Measurements from ENCODE around the gene SLC6A19. TPM values are rescaled to one million over a fixed set of nuclear protein-coding genes. Genes with fewer than 3 reads are reported as not detected.

The SLC6A19 gene
- total and polyA plus RNA-seq, 2 of the 4 experiments (the other 2 are of a cell fraction) = not detected

- H2AFZ ChIP-seq (replicated peaks; ENCODE audit: low read length, poor library complexity) = no peak overlapping the region
- H2BK15ac ChIP-seq (ENCODE audit: low read depth, low read length) = no peak overlapping the region
- H3K27me3 ChIP-seq (ENCODE audit: control insufficient read depth, insufficient read depth, low read length) = peaks cover 9% of the 10 kb centered on the region; the same call in 1 of the 2 replicates
- DNase-seq (no peak), ATAC-seq (ENCODE audit: low read depth) (no peak)
- H3K4me2 ChIP-seq (ENCODE audit: low read depth, low read length) = no peak overlapping the region
- H3K27ac ChIP-seq (ENCODE audit: insufficient read depth, low read length) = no peak overlapping the region
- 84% methylated on average over 20 of the region's 33 CpGs; no CpG with 5 or more reads in 1 of the 2 experiments for WGBS, 2 experiments (ENCODE audit: extremely low coverage in 2 of 2, insufficient read length in 1 of 2)
- no peak overlapping the region for H3K14ac ChIP-seq (replicated peaks; ENCODE audit: low read depth, low read length)
- intact Hi-C loops (cut with micrococcal nuclease) = loop anchor here (2.0 kb wide), 1 partner anchor 475 kb away; no protein-coding TSS in a partner anchor
- ChIA-PET POLR2A (ENCODE audit: unreplicated experiment) (no interaction called here), CTCF (interaction anchor here (1.7 to 2.3 kb wide), 2 partner anchors 246 to 476 kb away, joined by 4 to 6 read pairs; no protein-coding TSS in a partner anchor)
- no peak overlapping the region for H3K18ac ChIP-seq (ENCODE audit: low read depth, low read length)
- H3K4ac ChIP-seq (ENCODE audit: low read depth, low read length) = no peak overlapping the region
- H2AK5ac ChIP-seq (ENCODE audit: low read depth, low read length) = no peak overlapping the region
- H3K36me3 ChIP-seq (ENCODE audit: control insufficient read depth, insufficient read depth, low read length) = no peaks in the 10 kb centered on the region
- no peaks in the 10 kb centered on the region for H3K9me1 ChIP-seq (ENCODE audit: insufficient read depth, low read length)
- H3K9me3 ChIP-seq (ENCODE audit: control insufficient read depth, insufficient read depth, low read length) = no peaks in the 10 kb centered on the region
- H2BK5ac ChIP-seq (ENCODE audit: low read depth, low read length, poor library complexity, severe bottlenecking) = no peak overlapping the region
- no peak overlapping the region for H2BK120ac ChIP-seq (ENCODE audit: low read depth, low read length)
- BruUV-seq (replicated peaks) = no TSS peak
- no peak overlapping the region for H3K56ac ChIP-seq (ENCODE audit: extremely low read depth, insufficient read depth, low read length)
- H3K4me3 ChIP-seq (ENCODE audit: insufficient read depth, low read depth, low read length) = no peak overlapping the region
- H3K79me1 ChIP-seq (ENCODE audit: low read depth in 1 of 2, low read length in 2 of 2) = no peaks in the 10 kb centered on the region
- in situ Hi-C loops (cut with MboI; ENCODE audit: low sequenced_read_pairs) = loop anchor here (5.0 to 10.0 kb wide), 2 partner anchors 235 to 473 kb away; no protein-coding TSS in a partner anchor
- H3K9ac ChIP-seq (ENCODE audit: low read depth, low read length) = no peak overlapping the region
- H3K23ac ChIP-seq (ENCODE audit: low read depth, low read length) = no peak overlapping the region
- no peak overlapping the region for H4K91ac ChIP-seq (ENCODE audit: insufficient read depth, low read depth, low read length)
- H4K5ac ChIP-seq (ENCODE audit: low read depth, low read length) = no peak overlapping the region
- H2BK20ac ChIP-seq (ENCODE audit: low read depth, low read length) = no peak overlapping the region
- dilution Hi-C loops (cut with HindIII; ENCODE audit: low sequenced_read_pairs, unreplicated experiment) = no loop called here
- TF ChIP-seq CHD1 (IDR thresholded peaks at IDR 0.05; ENCODE audit: low read depth, low read length) (no peak), RAD21 (IDR thresholded peaks at IDR 0.05; ENCODE audit: low read length) (no peak), MAFK (IDR thresholded peaks at IDR 0.05; ENCODE audit: low read depth, low read length) (no peak), FOS (IDR thresholded peaks at IDR 0.05; ENCODE audit: low read depth, low read length) (no peak), POLR2A (IDR thresholded peaks at IDR 0.05; ENCODE audit: low read depth, low read length) (no peak), RFX5 (IDR thresholded peaks at IDR 0.05; ENCODE audit: low read depth, low read length) (no peak), NFE2L2 (IDR thresholded peaks at IDR 0.05; ENCODE audit: low read depth, low read length) (no peak), USF2 (IDR thresholded peaks at IDR 0.05; ENCODE audit: low read depth, low read length) (no peak), CEBPB (IDR thresholded peaks at IDR 0.05; ENCODE audit: low read depth, low read length) (no peak), SMC3 (IDR thresholded peaks at IDR 0.05; ENCODE audit: low read depth, low read length) (no peak), CTCF (conservative IDR thresholded peaks at IDR 0.05; ENCODE audit: low read depth, low read length) (no peak), MAZ (IDR thresholded peaks at IDR 0.05; ENCODE audit: borderline replicate concordance, low read depth, low read length) (no peak), RCOR1 (IDR thresholded peaks at IDR 0.05; ENCODE audit: insufficient replicate concordance, low read length) (no peak)
- 0 out of 2 replicates have a peak, but pooled peaks cover 4% of the 10 kb centered on the region for H4K20me1 ChIP-seq (ENCODE audit: insufficient read depth, low read length)
- no peak overlapping the region for H2AK9ac ChIP-seq (replicated peaks; ENCODE audit: low read depth, low read length, poor library complexity)
- H3K4me1 ChIP-seq (ENCODE audit: control insufficient read depth, insufficient read depth, low read length) = peaks cover 2% of the 10 kb centered on the region; the same call in 1 of the 2 replicates
- no peak overlapping the region for H4K8ac ChIP-seq (ENCODE audit: low read depth in 2 of 2, low read length in 2 of 2)
Observed at GRCh38 chr5:1169211-1170115, 31.9 kb upstream of the SLC6A19 start.

All from IMR-90 (cell line).